GM21528 (cell line): ENCODE data around the gene RGS10.
"Not testable (repeated sequence)": the region's sequence is repeated elsewhere in the genome, so short reads cannot be mapped to it uniquely, and the experiment has no call there.

Experiments
- ATAC-seq: cut with Tn5 transposase; IDR thresholded peaks from one replicate; pipeline ENCODE4 v1.9.1; 2021; ENCODE audit warnings: mild to moderate bottlenecking, moderate library complexity; ENCODE audit not compliant: unreplicated experiment, low FRiP score

Gene RGS10

GRCh38 chr10:119473771-119474170 is 68.7 kb downstream of the RGS10 start:
- no peak for ATAC-seq

DNA sequence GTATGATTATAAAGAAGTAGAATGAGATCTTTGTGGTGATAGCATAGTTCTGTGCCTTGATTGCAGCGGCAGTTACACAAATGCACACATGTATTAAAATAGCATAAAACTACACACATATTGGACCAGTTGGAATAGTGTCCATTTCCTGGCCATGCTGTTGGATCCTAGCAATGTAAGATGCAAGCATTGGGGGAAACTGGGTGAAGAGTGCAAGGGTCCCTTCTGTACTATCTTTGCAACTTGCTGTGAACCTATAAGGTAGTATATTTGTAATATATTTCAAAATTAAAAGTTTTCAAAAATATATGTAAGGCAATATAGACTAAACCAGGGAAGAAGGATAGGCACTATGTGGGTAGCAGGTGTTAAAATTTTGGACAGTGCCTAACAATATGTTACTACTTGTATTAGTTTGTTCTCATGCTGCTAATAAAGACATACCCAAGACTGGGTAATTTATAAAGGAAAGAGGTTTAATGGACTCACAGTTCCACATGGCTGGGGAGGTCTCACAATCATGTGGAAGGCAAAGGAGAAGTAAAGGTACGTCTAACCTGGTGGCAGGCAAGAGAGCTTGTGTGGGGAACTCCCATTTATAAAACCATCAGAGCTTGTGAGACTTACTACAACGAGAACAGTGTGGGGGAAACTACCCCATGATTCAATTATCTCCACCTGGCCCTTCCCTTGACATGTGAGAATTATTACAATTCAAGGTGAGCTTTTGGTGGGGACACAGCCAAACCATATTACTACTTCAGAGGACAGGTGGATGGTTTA is 71.4 kb downstream of the RGS10 start:
- no peak for ATAC-seq

DNA sequence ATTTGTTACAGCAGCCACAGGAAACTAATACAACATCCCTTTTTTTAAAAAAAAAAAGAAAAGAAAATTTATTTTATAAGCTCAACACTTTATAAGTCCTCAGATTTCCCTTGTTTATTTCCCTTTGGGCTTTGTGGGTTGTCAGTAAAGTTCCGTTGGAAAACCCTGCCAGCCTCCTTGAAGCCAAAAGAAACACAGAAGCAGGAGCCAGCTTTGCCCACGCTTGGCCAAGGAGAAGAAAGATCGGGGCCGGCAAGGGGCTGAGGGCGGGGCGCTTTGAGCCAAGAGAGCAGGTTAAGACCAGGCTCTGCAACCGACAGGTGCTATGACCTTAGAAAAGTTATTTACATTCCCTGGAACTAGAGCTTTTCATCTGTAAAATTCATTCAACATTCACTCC is 72.7 kb downstream of the RGS10 start:
- no peak for ATAC-seq

- ATAC-seq: no peak
Observed at GRCh38 chr10:119469325-119469707, 73.2 kb downstream of the RGS10 start.

DNA sequence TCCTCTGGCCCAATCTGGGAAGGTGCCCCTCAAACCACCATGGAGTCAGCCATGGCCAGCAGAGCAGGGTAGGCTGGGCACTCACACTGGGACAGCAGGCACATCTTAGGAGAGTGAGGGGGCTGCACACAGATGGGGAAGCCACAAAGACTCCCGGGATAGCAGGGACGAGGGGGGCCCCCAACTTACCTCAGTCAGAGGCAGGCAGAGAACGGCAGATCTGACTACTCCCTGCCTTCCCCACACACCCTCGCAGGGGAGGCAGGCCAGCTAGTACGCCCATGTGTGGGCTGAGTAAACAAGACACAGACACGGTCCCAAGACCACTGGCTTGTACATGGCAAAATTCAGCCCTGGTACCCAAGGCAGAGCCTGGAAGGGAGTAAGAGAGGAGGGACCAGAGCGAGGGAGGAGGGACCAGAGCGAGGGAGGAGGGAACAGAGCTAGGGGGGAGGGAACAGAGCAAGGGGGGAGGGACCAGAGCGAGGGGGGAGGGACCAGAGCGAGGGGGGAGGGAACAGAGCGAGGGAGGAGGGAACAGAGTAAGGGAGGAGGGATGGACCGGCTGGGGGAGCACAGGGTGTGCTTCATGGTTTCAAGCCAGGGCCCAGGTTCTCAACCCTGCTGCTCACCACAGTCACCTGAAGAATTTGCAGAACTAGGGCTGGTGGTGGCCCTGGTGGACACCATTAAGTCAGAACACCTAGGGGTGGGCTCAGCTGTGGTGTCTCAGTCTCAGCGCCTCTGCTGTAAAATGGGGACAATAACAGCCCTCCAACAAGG is 73.8 kb downstream of the RGS10 start:
- ATAC-seq: no peak

DNA sequence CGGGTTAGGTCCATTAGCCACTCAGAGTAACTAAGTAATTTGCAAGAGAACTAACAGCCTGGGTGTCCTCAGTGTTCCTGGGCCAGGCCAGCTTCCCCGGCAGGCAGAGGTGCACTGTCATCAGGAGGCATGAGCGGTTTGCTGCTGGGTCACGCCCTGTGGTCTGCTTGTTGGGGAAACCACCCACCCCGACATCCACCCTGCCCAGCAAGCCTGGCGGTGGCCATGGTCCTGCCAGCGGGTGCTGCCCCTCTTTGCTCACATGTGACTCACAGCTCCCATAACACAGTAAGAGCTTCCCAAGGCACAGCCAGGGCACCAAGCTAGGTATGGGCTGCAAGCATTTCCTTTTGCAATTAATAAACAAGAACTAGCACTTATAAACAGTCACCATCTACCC is 75.9 kb downstream of the RGS10 start:
- ATAC-seq: no peak

GRCh38 chr10:119466076-119466475 is 76.4 kb downstream of the RGS10 start:
- ATAC-seq: no peak

DNA sequence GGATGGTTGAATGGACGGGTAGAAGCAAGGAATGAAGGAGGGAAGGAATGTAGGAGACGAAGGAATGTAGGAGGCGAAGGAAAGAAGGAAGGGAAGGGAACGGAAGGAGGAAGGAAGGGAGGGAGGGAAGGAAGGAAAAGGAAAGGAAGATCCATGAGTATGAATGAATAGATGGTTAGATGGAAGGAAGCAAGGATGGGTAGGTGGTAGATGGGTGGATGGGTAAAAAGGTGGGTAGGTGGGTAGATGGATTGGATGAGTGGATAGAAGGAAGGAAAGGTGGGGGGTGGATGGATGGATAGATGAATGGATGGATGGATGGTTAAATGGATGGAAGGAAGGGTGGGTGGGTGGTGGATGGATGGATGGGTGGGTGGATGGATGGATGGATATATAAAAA is 77.4 kb downstream of the RGS10 start:
- no peak for ATAC-seq

GRCh38 chr10:119463195-119463594 is 79.3 kb downstream of the RGS10 start:
- ATAC-seq: not testable (repeated sequence)

DNA sequence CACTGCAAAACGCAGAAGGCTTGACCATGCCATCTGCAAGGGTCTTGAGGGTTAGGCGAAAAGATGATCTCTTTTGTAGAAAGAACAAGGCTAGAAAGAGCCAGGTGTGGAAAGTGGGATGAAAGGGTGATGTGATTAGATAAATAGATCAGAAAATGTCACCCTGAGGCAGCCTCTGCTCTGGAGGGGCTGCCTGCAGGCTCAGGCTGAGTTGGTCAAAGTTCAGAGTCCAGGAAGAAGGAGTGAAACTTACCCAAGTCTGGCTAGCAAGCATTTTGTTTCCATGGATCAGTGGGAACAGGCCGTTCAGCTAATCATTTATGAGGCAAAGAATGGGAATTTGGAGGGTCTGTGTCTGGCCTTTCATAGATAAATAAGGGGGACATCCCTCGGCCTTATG is 79.7 kb downstream of the RGS10 start:
- no peak for ATAC-seq

DNA sequence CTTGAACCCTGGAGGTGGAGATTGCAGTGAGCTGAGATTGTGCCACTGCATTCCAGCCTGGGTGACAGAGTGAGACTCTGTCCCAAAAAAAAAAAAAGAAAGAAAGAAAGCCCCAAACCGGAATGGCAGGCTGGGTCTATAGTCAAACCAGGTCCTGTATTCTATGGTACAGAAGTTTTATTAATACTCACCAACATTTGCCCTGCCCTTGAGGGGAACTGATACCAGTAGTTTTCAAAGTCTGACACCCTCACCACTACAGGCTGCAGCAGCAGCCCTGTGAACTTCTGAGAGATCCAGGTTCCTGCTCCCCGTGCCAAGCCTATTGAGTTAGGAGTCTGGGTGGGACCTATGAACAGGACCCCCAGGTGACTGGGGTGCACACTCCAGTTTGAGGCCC is 80.6 kb downstream of the RGS10 start:
- no peak for ATAC-seq

GRCh38 chr10:119461380-119461779 is 81.1 kb downstream of the RGS10 start:
- no peak for ATAC-seq

- no peak for ATAC-seq
Observed at GRCh38 chr10:119460369-119461195, 81.9 kb downstream of the RGS10 start.

- ATAC-seq: no peak
Observed at GRCh38 chr10:119459681-119460340, 82.7 kb downstream of the RGS10 start.

GRCh38 chr10:119457966-119458766 is 84.4 kb downstream of the RGS10 start:
- no peak for ATAC-seq

- ATAC-seq: no peak
Observed at GRCh38 chr10:119456435-119456810, 86.1 kb downstream of the RGS10 start.

DNA sequence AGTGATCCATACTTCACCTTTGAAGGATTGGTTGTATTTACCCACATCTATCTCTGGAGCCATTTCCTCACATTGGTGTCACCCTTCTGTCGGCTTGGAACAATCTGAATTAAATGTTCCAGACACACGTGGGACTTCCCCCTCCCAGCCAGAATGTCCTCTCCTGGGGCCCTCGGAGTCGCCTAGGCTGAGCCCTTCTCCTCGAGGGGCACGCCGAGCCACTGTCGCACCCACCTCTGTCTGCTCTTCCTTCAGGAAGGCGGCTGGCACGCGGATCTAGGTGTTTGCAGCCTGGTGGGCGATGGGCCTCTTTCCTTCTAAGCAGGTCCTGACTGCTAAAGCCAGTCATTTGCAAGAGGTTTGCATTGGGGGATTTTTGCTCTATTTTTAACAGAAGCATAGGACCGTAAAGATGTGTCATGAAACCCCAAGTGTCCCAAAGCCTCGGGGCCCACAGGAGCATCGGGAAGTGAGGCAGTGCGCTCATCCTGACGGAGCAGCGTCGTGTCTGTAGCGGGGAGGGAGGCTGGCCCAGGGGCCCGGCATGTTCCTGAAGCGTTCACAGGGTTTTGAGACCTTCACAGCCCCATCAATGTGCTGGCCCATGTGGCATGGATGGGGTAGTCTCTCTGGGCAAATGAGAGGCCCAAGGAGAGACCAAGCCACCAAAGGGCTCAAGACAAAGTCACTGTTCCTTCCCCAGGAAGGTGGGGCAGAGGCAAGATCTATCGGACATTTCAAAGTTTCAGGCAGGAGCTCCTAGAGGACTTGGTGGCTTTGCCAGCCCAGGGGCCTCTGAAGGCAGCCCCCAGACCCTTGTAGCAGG is 86.7 kb downstream of the RGS10 start:
- ATAC-seq: no peak

GRCh38 chr10:119454990-119455389 is 87.5 kb downstream of the RGS10 start:
- ATAC-seq: no peak

- ATAC-seq: no peak
Observed at GRCh38 chr10:119454316-119454715, 88.2 kb downstream of the RGS10 start.
